ENCODE results near the gene TUBG1.
"Not testable (repeated sequence)": the region's sequence is repeated elsewhere in the genome, so short reads cannot be mapped to it uniquely, and the experiment has no call there.

DNA sequence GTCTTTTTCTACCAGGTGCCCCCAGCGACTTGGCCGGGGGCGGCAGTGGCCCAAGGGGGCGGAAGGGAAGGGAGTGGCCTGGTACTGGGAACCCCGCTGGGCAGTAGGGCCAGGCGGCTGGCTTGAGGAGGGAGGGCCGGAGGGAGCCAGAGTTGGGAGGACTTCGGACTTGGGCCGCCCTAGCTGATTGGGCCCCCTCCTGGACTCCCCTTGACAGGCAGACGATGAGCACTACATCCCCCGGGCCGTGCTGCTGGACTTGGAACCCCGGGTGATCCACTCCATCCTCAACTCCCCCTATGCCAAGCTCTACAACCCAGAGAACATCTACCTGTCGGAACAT is 50.4 kb downstream of the TUBG1 start:
- not testable (repeated sequence) for TF ChIP-seq CBX3 (IDR thresholded peaks at IDR 0.05; ENCODE audit: low read depth); JUND (IDR thresholded peaks at IDR 0.05); SRF (IDR thresholded peaks at IDR 0.05; ENCODE audit: low read depth); ZFX (IDR thresholded peaks at IDR 0.05); EZH2phosphoT487 (IDR thresholded peaks at IDR 0.05; ENCODE audit: borderline replicate concordance)
- TF ChIP-seq, protein P1, sequence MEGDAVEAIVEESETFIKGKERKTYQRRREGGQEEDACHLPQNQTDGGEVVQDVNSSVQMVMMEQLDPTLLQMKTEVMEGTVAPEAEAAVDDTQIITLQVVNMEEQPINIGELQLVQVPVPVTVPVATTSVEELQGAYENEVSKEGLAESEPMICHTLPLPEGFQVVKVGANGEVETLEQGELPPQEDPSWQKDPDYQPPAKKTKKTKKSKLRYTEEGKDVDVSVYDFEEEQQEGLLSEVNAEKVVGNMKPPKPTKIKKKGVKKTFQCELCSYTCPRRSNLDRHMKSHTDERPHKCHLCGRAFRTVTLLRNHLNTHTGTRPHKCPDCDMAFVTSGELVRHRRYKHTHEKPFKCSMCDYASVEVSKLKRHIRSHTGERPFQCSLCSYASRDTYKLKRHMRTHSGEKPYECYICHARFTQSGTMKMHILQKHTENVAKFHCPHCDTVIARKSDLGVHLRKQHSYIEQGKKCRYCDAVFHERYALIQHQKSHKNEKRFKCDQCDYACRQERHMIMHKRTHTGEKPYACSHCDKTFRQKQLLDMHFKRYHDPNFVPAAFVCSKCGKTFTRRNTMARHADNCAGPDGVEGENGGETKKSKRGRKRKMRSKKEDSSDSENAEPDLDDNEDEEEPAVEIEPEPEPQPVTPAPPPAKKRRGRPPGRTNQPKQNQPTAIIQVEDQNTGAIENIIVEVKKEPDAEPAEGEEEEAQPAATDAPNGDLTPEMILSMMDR (IDR thresholded peaks at IDR 0.05 in 2 of 3, conservative IDR thresholded peaks at IDR 0.05 in 1 of 3; ENCODE audit: borderline replicate concordance in 1 of 3, insufficient read depth in 1 of 3, low read depth in 2 of 3, low read length in 2 of 3): not testable (repeated sequence)
